Memory B cell (primary cell): ENCODE results near the gene GRIK4.
"Not testable (repeated sequence)": the region's sequence is repeated elsewhere in the genome, so short reads cannot be mapped to it uniquely, and the experiment has no call there.

ENCODE experiments used
- ATAC-seq: fragments of 150-1000 bp; cut with Tn5 transposase; 2 replicates; pipeline ENCODE4 v1.10.0; 2021; ENCODE audit warnings: low read depth, mild to moderate bottlenecking, moderate library complexity
- DNase-seq, 2 donors: peaks; one replicate each; pipeline ENCODE4 v3.0.0; 2022; ENCODE audit warnings: low spot score in 2 of 2
- H3K27ac Mint-ChIP-seq: one replicate; pipeline ENCODE4 v1.8.0; 2022; ENCODE audit warnings: mild to moderate bottlenecking, moderate library complexity, mixed read lengths
- H3K27me3 Mint-ChIP-seq: one replicate; pipeline ENCODE4 v1.8.0; 2022; ENCODE audit warnings: mixed read lengths
- H3K36me3 Mint-ChIP-seq: one replicate; pipeline ENCODE4 v1.8.0; 2022; ENCODE audit warnings: mild to moderate bottlenecking, mixed read lengths
- H3K4me1 Mint-ChIP-seq: one replicate; pipeline ENCODE4 v1.8.0; 2022; ENCODE audit warnings: mixed read lengths
- H3K4me3 Mint-ChIP-seq: one replicate; pipeline ENCODE4 v1.8.0; 2022; ENCODE audit warnings: mild to moderate bottlenecking, moderate library complexity, mixed read lengths
- H3K9me3 Mint-ChIP-seq: one replicate; pipeline ENCODE4 v1.8.0; 2022; ENCODE audit warnings: mixed read lengths

The GRIK4 gene

DNA sequence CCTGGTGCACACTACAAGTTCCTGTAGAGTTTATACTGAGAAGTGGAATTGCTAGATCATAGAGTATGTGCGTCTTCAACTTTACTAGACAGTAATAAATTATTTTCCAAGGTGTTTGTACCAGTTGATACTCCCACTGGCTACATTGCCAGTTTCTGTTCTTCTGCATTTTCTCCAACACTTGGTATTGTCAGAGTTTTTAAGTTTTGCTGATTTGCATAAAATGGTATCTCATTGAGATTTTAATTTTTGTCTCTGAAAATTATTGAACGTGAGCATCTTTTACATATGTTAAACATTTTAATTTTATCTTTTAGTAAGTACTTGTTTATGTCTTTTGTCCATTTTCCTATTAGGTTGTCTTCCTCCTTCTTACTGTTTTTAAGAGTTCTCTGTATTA lies 519.6 kb downstream of the GRIK4 start:
- Mint-ChIP-seq H3K9me3 (no peaks in the 10 kb centered on the region), H3K27ac (no peak overlapping the region), H3K4me1 (peaks cover 18% of the 10 kb centered on the region), H3K27me3 (no peaks in the 10 kb centered on the region), H3K36me3 (peaks cover 17% of the 10 kb centered on the region), H3K4me3 (no peak overlapping the region)
- DNase-seq (no peak), ATAC-seq (no peak)

DNA sequence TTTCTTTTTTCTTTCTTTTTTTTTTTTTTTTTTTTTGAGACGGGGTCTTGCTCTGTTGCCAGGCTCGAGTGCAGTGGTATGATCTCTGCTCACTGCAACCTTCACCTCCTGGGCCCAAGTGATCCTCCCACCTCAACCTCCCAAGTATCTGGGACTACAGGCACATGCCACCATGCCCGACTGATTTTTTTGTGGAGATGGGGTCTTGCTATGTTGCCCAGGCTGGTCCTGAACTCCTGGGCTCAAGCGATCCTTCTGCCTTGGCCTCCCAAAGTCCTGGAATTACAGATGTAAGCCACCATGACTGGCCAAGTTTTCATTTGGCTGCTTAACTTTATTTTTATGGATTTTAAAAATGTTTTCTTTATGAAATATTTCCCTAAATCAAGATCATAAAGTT lies 520.1 kb downstream of the GRIK4 start:
- not testable (repeated sequence) for ATAC-seq, DNase-seq, H3K4me3 Mint-ChIP-seq, H3K27me3 Mint-ChIP-seq, H3K27ac Mint-ChIP-seq, H3K9me3 Mint-ChIP-seq
- Mint-ChIP-seq H3K4me1 (peaks cover 20% of the 10 kb centered on the region), H3K36me3 (peaks cover 17% of the 10 kb centered on the region)

DNA sequence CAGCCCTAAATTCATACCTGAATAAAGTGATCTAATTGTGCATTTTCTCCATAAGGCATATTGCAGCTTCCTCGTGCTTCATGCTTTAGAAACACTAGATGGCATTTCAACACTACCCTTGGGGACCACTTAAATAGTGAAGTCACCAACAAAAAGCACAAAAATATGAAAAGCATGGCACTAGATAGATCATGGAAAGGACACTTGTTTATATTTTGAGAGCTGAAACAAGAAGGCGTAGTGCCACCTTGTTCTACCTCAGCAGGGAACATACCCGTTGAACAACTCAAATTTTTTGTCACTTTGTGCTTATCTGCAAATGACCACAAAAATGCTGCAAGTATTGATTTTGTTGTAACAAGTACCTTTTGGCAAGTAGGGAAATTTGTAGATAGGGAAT lies 521.0 kb downstream of the GRIK4 start:
- DNase-seq (no peak), ATAC-seq (no peak)
- Mint-ChIP-seq H3K27ac (no peak overlapping the region), H3K27me3 (no peaks in the 10 kb centered on the region), H3K9me3 (no peaks in the 10 kb centered on the region), H3K4me3 (no peak overlapping the region), H3K36me3 (peaks cover 17% of the 10 kb centered on the region), H3K4me1 (peaks cover 15% of the 10 kb centered on the region)

DNA sequence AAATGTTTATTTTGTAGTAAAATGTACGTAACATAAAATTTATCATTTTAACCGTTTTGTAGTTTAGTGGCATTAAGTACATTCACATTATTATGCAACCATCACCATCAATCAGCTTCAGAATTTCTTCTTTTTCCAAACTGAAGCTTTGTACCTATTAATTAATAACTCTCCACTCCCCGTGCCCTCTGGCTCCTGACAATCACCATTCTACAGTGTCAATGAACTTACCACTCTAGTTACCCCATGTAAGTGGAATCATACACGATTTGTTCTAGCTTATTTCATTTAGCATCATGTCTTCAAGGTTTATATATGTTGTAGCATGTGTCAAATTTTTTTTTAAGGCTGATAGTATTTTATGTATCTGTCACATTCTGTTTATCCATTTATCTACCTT lies 522.1 kb downstream of the GRIK4 start:
- H3K27me3 Mint-ChIP-seq, result no peaks in the 10 kb centered on the region
- no peak for ATAC-seq
- H3K4me3 Mint-ChIP-seq, result no peak overlapping the region

DNA sequence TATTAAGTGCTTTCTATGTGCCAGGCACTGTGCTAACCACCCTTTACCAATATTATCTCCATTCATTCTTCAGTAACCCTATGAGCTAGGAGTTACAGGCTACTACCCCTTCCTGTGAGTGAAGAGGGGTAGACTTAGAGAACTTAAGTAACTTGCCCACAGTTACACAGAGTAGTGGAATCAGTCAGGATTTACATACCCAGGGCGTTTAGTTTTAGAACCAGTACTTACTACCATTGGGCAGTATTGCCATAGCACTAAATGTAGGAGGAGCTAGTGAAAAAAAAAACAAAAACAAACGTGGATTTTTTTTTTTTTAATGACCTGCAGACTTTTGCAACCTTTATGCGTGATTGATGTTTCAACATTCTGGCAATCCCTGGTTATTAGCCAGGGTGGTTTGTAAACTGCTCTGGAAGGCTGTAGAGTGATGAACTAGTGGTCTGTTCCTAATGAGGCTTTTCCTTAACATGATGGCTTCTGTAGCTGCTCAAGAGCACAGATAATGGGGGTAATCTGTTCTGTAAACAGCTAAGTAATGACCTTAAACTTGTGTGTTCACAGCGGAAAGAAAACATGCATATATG lies 523.7 kb downstream of the GRIK4 start:
- Mint-ChIP-seq H3K4me3 (no peak overlapping the region), H3K9me3 (no peaks in the 10 kb centered on the region), H3K27ac (peak overlapping the region; percentile 17), H3K36me3 (peaks cover 15% of the 10 kb centered on the region), H3K27me3 (no peaks in the 10 kb centered on the region), H3K4me1 (peaks cover 8% of the 10 kb centered on the region)
- DNase-seq (no peak), ATAC-seq (no peak)

More for the DNA sequence above, 522.1 kb downstream of the GRIK4 start:
- H3K27ac Mint-ChIP-seq, result no peak overlapping the region
- peaks cover 14% of the 10 kb centered on the region for H3K4me1 Mint-ChIP-seq
- H3K36me3 Mint-ChIP-seq, result peaks cover 16% of the 10 kb centered on the region
- no peaks in the 10 kb centered on the region for H3K9me3 Mint-ChIP-seq
- no peak for DNase-seq

DNA sequence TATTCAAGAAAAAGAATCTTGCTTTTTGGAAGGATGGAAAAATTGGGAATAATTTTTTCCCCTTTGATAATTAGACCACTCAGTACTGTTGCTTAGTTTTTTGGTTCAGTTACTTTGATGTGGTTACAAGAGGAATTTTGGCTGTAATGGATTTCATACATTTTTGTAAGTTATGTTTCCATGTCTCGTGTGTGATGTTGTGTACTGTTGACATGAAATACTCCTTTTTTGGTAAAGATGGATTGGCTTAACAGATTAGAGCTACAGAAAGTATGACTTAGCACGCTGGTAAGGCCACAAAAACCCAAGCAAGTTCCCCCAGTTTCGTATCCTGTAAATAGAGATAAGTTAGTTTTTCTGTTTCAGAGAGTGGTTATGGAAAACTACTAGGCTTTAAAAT lies 524.2 kb downstream of the GRIK4 start:
- Mint-ChIP-seq H3K9me3 (no peaks in the 10 kb centered on the region), H3K4me1 (peaks cover 6% of the 10 kb centered on the region), H3K27ac (no peak overlapping the region), H3K27me3 (no peaks in the 10 kb centered on the region), H3K4me3 (no peak overlapping the region), H3K36me3 (peaks cover 13% of the 10 kb centered on the region)
- DNase-seq, result no peak
- ATAC-seq, result no peak

DNA sequence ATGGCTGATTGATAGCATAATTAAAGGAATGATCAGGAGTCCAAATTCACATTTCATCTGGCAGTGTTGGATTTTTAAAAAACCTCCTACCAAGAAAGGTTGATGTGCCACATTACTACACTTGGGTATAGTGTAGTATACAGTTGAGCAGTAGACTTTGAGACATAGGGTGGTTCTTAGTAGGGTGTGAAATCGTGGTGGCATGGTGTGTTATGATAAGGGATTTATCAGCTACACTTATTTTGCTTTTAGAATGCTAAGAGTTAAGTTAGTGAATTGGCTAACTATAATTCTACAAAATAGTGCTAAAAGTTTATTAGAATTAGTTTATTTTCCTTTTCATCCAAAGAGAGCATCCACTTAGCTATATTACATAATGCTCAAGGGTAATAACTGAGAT lies 525.5 kb downstream of the GRIK4 start:
- Mint-ChIP-seq H3K9me3 (no peaks in the 10 kb centered on the region), H3K4me3 (no peak overlapping the region), H3K4me1 (peaks cover 6% of the 10 kb centered on the region), H3K27ac (no peak overlapping the region), H3K36me3 (peaks cover 11% of the 10 kb centered on the region), H3K27me3 (no peaks in the 10 kb centered on the region)
- DNase-seq (no peak), ATAC-seq (no peak)
